ENCODE results near the gene CDH11.
A peak's percentile ranks its signal among the peaks of the same experiment; 100 is the strongest.

CDH11 gene

DNA sequence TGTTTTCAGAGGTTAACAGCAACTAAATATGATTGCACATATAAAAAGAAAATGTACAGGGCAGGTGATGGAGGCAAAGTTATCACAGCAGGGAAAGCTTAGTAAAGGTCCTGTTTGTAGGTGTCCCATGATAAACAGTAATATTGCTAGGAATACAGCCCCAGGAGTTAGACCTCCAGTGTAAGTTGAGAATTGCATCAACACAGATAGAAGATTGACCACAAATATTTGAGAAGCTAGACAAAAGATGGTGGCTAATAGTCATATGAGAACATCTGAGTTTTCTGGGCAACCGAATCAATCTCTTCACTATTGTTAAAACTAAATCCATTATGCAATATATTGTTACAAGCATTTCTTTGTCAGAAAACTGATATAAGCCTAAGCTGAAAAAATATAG lies 152.6 kb downstream of the CDH11 start:
- H3K23ac ChIP-seq (ENCODE audit: low read length in 2 of 2): no peak overlapping the region
- DNase-seq: peak; percentile 22
- H3K4me3 ChIP-seq (ENCODE audit: insufficient read depth in 1 of 2, low read depth in 1 of 2, low read length in 2 of 2): no peak overlapping the region
- peaks cover 6 to 91% of the 10 kb centered on the region in 2 experiments for H3K36me3 ChIP-seq (ENCODE audit: control insufficient read depth in 1 of 2, insufficient read depth in 2 of 2, low read depth in 1 of 2, low read length in 2 of 2)
- no peak overlapping the region for H2BK15ac ChIP-seq (ENCODE audit: low read depth, poor library complexity, severe bottlenecking)
- no peak overlapping the region for H3K4ac ChIP-seq (ENCODE audit: low read depth in 1 of 2, low read length in 2 of 2)
- H3K14ac ChIP-seq (ENCODE audit: low read length in 2 of 2): no peak overlapping the region
- H3K18ac ChIP-seq (ENCODE audit: low read depth in 1 of 2, low read length in 2 of 2): no peak overlapping the region
- no peak overlapping the region for H2AFZ ChIP-seq (ENCODE audit: low read depth, low read length)
- H2AK5ac ChIP-seq (ENCODE audit: low read length, severe bottlenecking): no peak overlapping the region
- no peak overlapping the region for H4K8ac ChIP-seq (ENCODE audit: low read length)
- no peak overlapping the region for H3K27ac ChIP-seq (ENCODE audit: low read length, poor library complexity, severe bottlenecking)
- no CpG with 5 or more reads among the region's 1 CpG for WGBS
- no peak overlapping the region for H2BK12ac ChIP-seq (ENCODE audit: low read length in 2 of 2)
- no peaks in the 10 kb centered on the region for H3K27me3 ChIP-seq (ENCODE audit: control insufficient read depth in 1 of 2, insufficient read depth in 1 of 2, low read length in 2 of 2)
- H4K91ac ChIP-seq (ENCODE audit: low read length): no peak overlapping the region
- no peaks in the 10 kb centered on the region for H3K79me1 ChIP-seq (replicated peaks; ENCODE audit: low read length, poor library complexity, severe bottlenecking)
- no peaks in the 10 kb centered on the region for H3K4me1 ChIP-seq (ENCODE audit: control insufficient read depth, insufficient read depth, low read depth, low read length)
- no peak overlapping the region for H3K4me2 ChIP-seq (ENCODE audit: low read length, poor library complexity, severe bottlenecking)
- H3K9ac ChIP-seq (ENCODE audit: low read length): peak overlapping the region; percentile 28
- no peak overlapping the region for H2BK5ac ChIP-seq (ENCODE audit: low read depth, low read length, poor library complexity, severe bottlenecking)
- no peaks in the 10 kb centered on the region for H3K9me3 ChIP-seq (ENCODE audit: control insufficient read depth, low read length)
- H2BK120ac ChIP-seq (ENCODE audit: low read depth, low read length): no peak overlapping the region

DNA sequence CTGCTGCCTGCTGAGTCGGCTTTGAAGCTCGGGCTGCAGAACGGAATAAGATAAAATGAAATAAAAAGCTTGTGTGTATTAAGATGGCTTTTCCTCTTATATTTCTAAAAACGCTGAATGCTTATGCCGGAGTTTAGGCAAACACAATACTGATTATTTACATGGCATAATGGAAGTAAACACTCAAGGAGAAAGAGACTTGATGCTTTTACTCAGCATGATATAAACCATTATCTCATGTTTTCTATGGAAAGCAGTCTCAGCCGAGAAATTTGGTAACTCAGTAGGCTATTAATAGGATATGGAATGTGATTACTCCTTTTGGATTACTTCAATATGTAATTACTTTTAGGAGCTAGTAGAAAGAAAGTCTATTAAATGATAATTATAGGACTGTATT lies 153.3 kb downstream of the CDH11 start:
- no peak overlapping the region for H3K4ac ChIP-seq (ENCODE audit: low read depth in 1 of 2, low read length in 2 of 2)
- H3K9ac ChIP-seq (ENCODE audit: low read length): peak overlapping the region; percentile 28

DNA sequence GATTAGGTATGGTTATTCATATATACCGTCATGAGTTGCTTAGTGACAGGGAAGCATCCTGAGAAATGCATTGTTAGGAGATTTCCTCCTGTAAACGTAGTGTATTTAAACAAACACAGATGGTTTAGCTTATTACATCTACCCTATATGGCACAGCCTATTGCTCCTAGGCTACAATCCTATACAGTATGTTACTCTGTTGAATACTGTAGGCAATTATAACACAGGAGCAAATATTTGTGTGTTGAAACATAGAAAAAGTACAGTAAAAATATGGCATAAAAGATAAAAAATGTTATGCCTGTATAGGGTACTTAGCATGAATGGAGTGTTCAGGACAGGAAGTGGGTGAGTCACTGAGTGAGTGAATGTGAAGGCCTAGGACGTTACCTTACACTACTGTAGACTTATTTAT lies 157.7 kb downstream of the CDH11 start:
- Histone ChIP-seq H3K36me3 (ENCODE audit: control insufficient read depth in 1 of 2, insufficient read depth in 2 of 2, low read depth in 1 of 2, low read length in 2 of 2) (peaks cover 3 to 90% of the 10 kb centered on the region in 2 experiments), H2AFZ (ENCODE audit: low read depth, low read length) (no peak overlapping the region), H3K4me3 (ENCODE audit: insufficient read depth in 1 of 2, low read depth in 1 of 2, low read length in 2 of 2) (no peak overlapping the region), H3K4me2 (ENCODE audit: low read length, poor library complexity, severe bottlenecking) (no peak overlapping the region), H3K9ac (ENCODE audit: low read length) (no peak overlapping the region), H2BK5ac (ENCODE audit: low read depth, low read length, poor library complexity, severe bottlenecking) (no peak overlapping the region), H3K14ac (ENCODE audit: low read length in 2 of 2) (no peak overlapping the region), H2BK15ac (ENCODE audit: low read depth, poor library complexity, severe bottlenecking) (no peak overlapping the region), H3K79me1 (replicated peaks; ENCODE audit: low read length, poor library complexity, severe bottlenecking) (no peaks in the 10 kb centered on the region), H4K8ac (ENCODE audit: low read length) (no peak overlapping the region), H2AK5ac (ENCODE audit: low read length, severe bottlenecking) (no peak overlapping the region), H2BK120ac (ENCODE audit: low read depth, low read length) (no peak overlapping the region), H3K27ac (ENCODE audit: low read length, poor library complexity, severe bottlenecking) (no peak overlapping the region), H3K9me3 (ENCODE audit: control insufficient read depth, low read length) (no peaks in the 10 kb centered on the region), H3K23ac (ENCODE audit: low read length in 2 of 2) (no peak overlapping the region), H3K4ac (ENCODE audit: low read depth in 1 of 2, low read length in 2 of 2) (no peak overlapping the region), H3K4me1 (ENCODE audit: control insufficient read depth, insufficient read depth, low read depth, low read length) (no peaks in the 10 kb centered on the region), H3K18ac (ENCODE audit: low read depth in 1 of 2, low read length in 2 of 2) (no peak overlapping the region), H4K91ac (ENCODE audit: low read length) (no peak overlapping the region), H2BK12ac (ENCODE audit: low read length in 2 of 2) (no peak overlapping the region), H3K27me3 (ENCODE audit: control insufficient read depth in 1 of 2, insufficient read depth in 1 of 2, low read length in 2 of 2) (no peaks in the 10 kb centered on the region)
- DNase-seq: peak; percentile 72
- no CpG with 5 or more reads among the region's 3 CpGs for WGBS

More for the DNA sequence above, 153.3 kb downstream of the CDH11 start:
- Histone ChIP-seq H3K14ac (ENCODE audit: low read length in 2 of 2) (no peak overlapping the region), H3K9me3 (ENCODE audit: control insufficient read depth, low read length) (no peaks in the 10 kb centered on the region), H2BK15ac (ENCODE audit: low read depth, poor library complexity, severe bottlenecking) (no peak overlapping the region), H2AK5ac (ENCODE audit: low read length, severe bottlenecking) (no peak overlapping the region), H3K4me1 (ENCODE audit: control insufficient read depth, insufficient read depth, low read depth, low read length) (no peaks in the 10 kb centered on the region), H2BK12ac (ENCODE audit: low read length in 2 of 2) (no peak overlapping the region), H3K18ac (ENCODE audit: low read depth in 1 of 2, low read length in 2 of 2) (no peak overlapping the region), H2AFZ (ENCODE audit: low read depth, low read length) (no peak overlapping the region), H3K36me3 (ENCODE audit: control insufficient read depth in 1 of 2, insufficient read depth in 2 of 2, low read depth in 1 of 2, low read length in 2 of 2) (peaks cover 6 to 91% of the 10 kb centered on the region in 2 experiments), H2BK120ac (ENCODE audit: low read depth, low read length) (no peak overlapping the region), H3K4me3 (ENCODE audit: insufficient read depth in 1 of 2, low read depth in 1 of 2, low read length in 2 of 2) (no peak overlapping the region), H3K79me1 (replicated peaks; ENCODE audit: low read length, poor library complexity, severe bottlenecking) (no peaks in the 10 kb centered on the region), H3K27me3 (ENCODE audit: control insufficient read depth in 1 of 2, insufficient read depth in 1 of 2, low read length in 2 of 2) (no peaks in the 10 kb centered on the region), H4K8ac (ENCODE audit: low read length) (no peak overlapping the region), H3K23ac (ENCODE audit: low read length in 2 of 2) (no peak overlapping the region), H2BK5ac (ENCODE audit: low read depth, low read length, poor library complexity, severe bottlenecking) (no peak overlapping the region), H4K91ac (ENCODE audit: low read length) (no peak overlapping the region), H3K4me2 (ENCODE audit: low read length, poor library complexity, severe bottlenecking) (no peak overlapping the region), H3K27ac (ENCODE audit: low read length, poor library complexity, severe bottlenecking) (no peak overlapping the region)
- no peak for DNase-seq
- 100% methylated on average over 3 of the region's 6 CpGs for WGBS

DNA sequence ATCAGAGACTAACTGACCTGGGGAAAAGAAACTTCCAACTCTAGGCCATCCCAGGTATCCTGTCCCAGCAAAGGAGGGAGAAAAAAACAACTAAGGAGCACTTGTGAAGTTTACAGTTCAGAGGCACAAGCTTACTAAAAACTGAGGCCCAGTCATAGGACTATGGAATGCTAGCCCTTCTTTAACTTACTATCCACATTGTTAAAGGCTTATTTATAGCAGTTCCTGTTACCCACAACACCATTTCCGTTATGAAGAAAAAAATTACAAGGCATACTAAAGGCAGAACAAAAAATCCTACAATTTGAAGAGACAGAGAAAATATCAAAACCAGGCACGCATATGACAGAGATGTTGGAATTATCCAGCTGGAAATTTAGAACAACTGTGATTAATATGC lies 159.1 kb downstream of the CDH11 start:
- Histone ChIP-seq H3K9me3 (ENCODE audit: control insufficient read depth, low read length) (no peaks in the 10 kb centered on the region), H2BK5ac (ENCODE audit: low read depth, low read length, poor library complexity, severe bottlenecking) (no peak overlapping the region), H3K27ac (ENCODE audit: low read length, poor library complexity, severe bottlenecking) (no peak overlapping the region), H3K4me2 (ENCODE audit: low read length, poor library complexity, severe bottlenecking) (no peak overlapping the region), H2BK12ac (ENCODE audit: low read length in 2 of 2) (no peak overlapping the region), H3K4me1 (ENCODE audit: control insufficient read depth, insufficient read depth, low read depth, low read length) (no peaks in the 10 kb centered on the region), H4K91ac (ENCODE audit: low read length) (no peak overlapping the region), H2BK15ac (ENCODE audit: low read depth, poor library complexity, severe bottlenecking) (no peak overlapping the region), H3K14ac (ENCODE audit: low read length in 2 of 2) (no peak overlapping the region), H3K36me3 (ENCODE audit: control insufficient read depth in 1 of 2, insufficient read depth in 2 of 2, low read depth in 1 of 2, low read length in 2 of 2) (peaks cover 3 to 90% of the 10 kb centered on the region in 2 experiments), H4K8ac (ENCODE audit: low read length) (no peak overlapping the region), H3K79me1 (replicated peaks; ENCODE audit: low read length, poor library complexity, severe bottlenecking) (no peaks in the 10 kb centered on the region), H2AFZ (ENCODE audit: low read depth, low read length) (no peak overlapping the region), H2BK120ac (ENCODE audit: low read depth, low read length) (no peak overlapping the region), H3K9ac (ENCODE audit: low read length) (no peak overlapping the region), H3K23ac (ENCODE audit: low read length in 2 of 2) (no peak overlapping the region), H3K27me3 (ENCODE audit: control insufficient read depth in 1 of 2, insufficient read depth in 1 of 2, low read length in 2 of 2) (no peaks in the 10 kb centered on the region), H3K4me3 (ENCODE audit: insufficient read depth in 1 of 2, low read depth in 1 of 2, low read length in 2 of 2) (no peak overlapping the region), H2AK5ac (ENCODE audit: low read length, severe bottlenecking) (no peak overlapping the region), H3K18ac (ENCODE audit: low read depth in 1 of 2, low read length in 2 of 2) (no peak overlapping the region), H3K4ac (ENCODE audit: low read depth in 1 of 2, low read length in 2 of 2) (no peak overlapping the region)
- DNase-seq: peak; percentile 28
- WGBS: 81% methylated on average over 2 of the region's 2 CpGs

Measured in mesenchymal stem cell (in vitro differentiated cells and primary cell).